HG03565 (cell line): ENCODE measurements around the gene NFASC.

Source experiments
- ATAC-seq: cut with Tn5 transposase; IDR thresholded peaks from one replicate; pipeline ENCODE4 v1.9.1; 2021; ENCODE audit warnings: mild to moderate bottlenecking, moderate library complexity; ENCODE audit not compliant: unreplicated experiment

Gene NFASC

GRCh38 chr1:204979306-204979705, 108.6 kb downstream of the NFASC start:
- no peak for ATAC-seq

DNA sequence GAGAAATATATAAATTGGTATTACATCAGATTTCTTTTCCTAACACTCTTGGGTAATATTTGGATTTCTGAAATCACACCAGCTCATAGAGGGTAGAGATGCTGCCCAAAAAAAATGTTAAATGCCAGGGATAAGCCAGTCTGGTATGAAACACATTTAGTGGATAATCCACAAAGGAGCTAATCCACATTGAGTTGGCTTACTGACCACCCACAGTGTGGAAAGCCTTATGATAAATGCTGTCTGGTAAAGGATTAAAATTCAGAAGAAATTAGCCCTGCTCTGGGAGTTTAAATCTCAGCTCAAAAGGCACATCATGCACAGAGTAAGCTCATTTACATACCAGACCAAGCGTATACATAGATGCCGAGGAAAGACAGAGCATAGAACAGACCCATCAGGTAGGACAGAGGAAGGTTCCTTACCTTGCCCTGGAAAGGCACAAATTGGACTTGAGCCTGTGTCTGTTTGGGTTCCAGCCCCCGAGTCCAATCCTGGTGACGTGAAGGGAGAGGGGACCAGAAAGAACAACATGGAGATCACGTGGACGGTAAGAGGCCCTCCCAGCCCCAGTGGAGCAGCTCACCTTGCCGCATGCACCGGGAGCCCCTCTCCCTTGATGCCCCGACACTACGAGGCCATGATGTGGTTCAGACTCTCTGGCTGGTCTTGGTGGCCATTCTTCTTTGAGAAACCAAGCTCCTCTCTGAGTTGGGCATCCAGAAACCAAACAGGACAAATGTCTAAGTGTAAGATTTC, 109.4 kb downstream of the NFASC start:
- no peak for ATAC-seq

GRCh38 chr1:204980840-204981405, 110.3 kb downstream of the NFASC start:
- no peak for ATAC-seq

- ATAC-seq: no peak
These were observed 112.5 kb downstream of the NFASC start for GRCh38 chr1:204983136-204983535.

DNA sequence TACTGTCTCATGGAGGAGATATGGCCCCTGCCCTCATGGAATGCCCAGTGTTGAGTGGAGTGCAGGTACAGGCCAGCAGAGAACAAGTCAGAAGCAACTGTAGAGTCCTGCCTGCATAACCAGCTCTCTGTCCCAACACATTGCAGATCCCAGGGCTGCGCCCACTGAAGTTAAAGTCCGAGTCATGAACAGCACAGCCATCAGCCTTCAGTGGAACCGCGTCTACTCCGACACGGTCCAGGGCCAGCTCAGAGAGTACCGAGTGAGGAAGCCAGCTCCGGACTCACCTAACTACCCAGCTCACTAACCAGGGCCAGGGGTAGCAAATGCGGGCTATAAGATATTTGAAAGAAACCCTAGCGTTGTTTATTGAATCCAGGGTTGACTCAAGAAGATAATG, 113.2 kb downstream of the NFASC start:
- no peak for ATAC-seq

- ATAC-seq: no peak
These were observed 113.8 kb downstream of the NFASC start for GRCh38 chr1:204984499-204984898.

- no peak for ATAC-seq
These were observed 115.5 kb downstream of the NFASC start for GRCh38 chr1:204986181-204986580.

DNA sequence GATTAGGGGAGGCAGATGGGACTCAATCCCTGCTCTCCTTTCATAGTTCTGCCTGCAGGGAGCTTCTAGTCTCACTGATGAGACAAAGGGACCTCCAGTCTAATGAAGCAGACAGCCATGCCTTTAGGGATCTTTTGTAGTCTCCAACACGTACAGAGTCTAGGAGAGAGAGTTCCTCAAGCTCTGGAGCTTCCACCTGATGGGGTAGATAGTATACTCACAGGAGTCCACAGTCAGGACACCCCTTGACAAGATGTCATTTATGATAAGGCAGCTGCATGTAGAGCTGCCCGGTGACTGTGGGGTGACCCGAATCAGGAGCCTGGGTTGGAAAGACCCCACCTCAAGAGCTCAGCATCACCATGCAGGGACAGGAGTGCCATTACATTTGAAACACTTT, 117.0 kb downstream of the NFASC start:
- ATAC-seq: no peak

- no peak for ATAC-seq
These were observed 117.5 kb downstream of the NFASC start for GRCh38 chr1:204988196-204988595.

GRCh38 chr1:204989266-204990058, 118.8 kb downstream of the NFASC start:
- no peak for ATAC-seq

DNA sequence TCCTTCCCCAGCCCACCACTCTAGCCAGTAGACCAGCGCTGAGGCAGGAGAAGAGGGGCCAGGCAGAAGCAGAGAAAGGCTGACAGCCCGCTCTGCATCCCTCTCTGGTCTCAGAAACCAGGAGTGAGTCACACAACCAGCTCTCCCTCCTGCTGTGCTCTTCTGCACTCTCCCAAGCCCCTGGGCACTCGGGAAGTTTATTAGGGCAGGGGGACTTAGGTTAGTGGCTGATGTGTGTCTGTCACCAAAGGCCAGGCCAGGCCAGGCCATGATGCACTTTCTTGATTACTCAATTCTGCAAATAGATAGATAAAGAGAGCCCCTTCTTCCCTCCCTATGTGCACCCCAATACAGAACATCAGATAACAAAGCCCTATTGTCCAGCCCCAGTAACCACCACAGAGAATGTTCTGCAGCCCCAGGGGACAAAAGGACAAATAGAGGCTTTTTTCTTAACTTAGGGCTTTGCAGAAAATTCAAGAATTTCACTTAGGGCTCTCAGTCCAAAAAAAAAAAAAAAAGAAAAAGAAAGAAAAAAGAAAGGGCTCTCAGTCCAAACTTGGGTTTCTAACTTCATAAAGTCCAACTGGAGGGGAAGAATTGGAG, 119.5 kb downstream of the NFASC start:
- no peak for ATAC-seq

GRCh38 chr1:204990721-204991341, 120.2 kb downstream of the NFASC start:
- no peak for ATAC-seq

DNA sequence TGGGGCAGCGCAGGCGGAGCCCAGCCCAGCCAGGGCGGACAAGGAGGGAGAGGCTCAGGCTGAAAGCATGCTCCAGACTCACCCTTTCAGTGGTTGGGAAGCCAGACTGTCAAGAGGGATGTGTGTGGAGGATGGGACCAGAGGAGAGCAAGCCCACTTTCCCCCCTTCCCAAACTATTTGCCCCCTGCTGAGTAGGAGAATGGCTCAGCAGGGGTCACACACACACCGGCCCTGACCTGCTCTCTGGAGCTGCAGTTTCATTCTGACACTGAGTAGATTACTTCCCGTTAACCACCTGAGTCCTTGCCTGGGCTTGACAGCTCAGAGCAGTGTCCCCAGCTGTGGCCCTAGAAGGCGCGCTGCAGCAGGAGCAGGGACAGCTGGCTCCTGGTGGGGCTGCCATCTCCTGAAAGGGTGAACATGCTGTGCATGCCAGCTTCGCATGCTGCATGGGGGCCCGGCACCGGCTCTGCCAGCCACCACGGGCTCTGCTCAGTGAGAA, 120.7 kb downstream of the NFASC start:
- ATAC-seq: no peak

- ATAC-seq: no peak
These were observed 121.7 kb downstream of the NFASC start for GRCh38 chr1:204992201-204992997.

DNA sequence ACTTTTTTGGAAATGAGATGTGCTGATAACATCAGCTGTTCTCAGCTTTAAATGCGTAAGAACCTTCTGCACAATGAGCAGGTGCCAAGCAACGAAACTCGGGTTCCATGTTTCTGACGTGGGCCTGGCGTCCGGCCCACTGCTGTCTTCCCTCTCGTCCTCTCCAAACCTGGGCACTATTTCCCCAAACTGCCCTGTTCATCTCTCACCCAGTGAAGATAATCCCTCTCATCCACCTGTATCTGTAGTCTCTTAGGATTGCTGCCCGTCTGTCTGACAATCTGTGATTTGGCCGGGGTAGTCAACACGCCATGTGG, 122.3 kb downstream of the NFASC start:
- ATAC-seq: no peak

- no peak for ATAC-seq
These were observed 123.6 kb downstream of the NFASC start for GRCh38 chr1:204994086-204994862.

GRCh38 chr1:204996981-204997380, 126.3 kb downstream of the NFASC start:
- no peak for ATAC-seq

DNA sequence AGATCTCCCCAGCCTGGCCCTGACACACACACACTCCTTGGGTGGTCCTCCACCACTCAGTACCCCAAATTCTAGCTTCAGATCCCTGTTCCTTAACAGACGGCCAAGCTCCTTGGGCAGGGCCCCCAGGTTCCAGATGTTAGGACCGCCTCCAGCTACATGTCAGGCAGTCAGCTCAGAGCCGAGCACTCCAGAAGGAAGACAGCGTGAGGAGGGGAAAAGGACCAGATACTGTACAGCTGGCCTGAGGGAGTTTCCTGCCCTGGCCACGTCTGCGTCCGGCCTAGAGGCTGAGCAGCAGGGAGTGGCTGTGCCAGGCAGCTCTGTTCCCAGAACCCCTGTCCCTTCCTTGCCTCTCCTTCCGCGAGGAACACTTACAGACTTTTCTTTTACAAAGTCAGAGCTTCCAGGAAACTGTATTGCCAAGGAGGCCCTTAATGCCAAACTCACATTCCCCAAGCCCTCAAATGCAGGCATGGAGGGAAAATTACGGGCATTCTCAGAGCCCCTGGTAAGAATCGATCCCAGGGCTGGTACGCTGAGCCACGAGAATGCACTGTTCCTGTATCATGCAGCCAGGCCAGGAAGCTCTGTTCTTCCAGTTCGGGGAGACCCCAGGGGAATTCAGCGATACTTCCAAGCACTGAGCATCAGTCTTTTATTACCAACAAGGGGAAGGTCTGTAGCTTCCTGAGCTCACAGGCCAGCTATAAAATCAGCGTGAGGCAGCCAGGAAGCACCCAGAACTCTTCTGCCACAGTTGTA, 127.1 kb downstream of the NFASC start:
- ATAC-seq: no peak

DNA sequence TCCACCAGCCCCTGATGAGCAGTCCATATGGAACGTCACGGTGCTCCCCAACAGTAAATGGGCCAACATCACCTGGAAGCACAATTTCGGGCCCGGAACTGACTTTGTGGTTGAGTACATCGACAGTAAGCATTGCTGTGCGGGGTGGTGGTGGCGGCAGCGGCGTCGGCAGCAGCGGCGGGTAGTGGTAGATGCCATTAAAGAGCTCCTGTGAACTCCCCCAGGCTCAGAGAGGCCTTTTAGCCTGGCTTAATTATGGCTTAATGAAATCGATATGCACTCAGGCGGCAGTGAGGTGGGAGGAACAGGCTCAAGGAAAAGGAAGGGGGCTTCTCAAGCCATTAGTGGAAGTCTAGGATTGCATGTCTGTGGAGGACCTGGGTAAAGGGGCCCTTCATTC, 130.5 kb downstream of the NFASC start:
- no peak for ATAC-seq
